GM12878 (cell line): Measurements from ENCODE around the gene SPRY2. TPM values are rescaled to one million over a fixed set of nuclear protein-coding genes. Genes with fewer than 3 reads are reported as not detected.

Source experiments
- ATAC-seq: fragments of 200-7000 bp; cut with Tn5 transposase; 3 replicates; pipeline ENCODE4 v1.9.1; 2020; ENCODE audit warnings: mild to moderate bottlenecking, moderate library complexity
- BruUV-seq: library from RNA; stranded (reverse); fragments of 400-500 nt; replicated peaks from 2 replicates; lab custom pipeline; 2021; lab: Mats Ljungman, UMichigan
- CTCF ChIA-PET: fragments of 300-600 bp; sonication (Branson Sonifier 250); formaldehyde crosslinking; extraction: SDS; loops from one replicate; lab custom pipeline; 2021; ENCODE audit warnings: inconsistent platforms; lab: Yijun Ruan, JAX
- POLR2A ChIA-PET: fragments of 350-600 bp; formaldehyde crosslinking; extraction: SDS; loops from one replicate; lab custom pipeline; 2021; ENCODE audit warnings: inconsistent platforms; lab: Charles Lee
- RAD21 ChIA-PET: fragments of 300-600 bp; sonication (Branson Sonifier 250); formaldehyde crosslinking; loops from one replicate; lab custom pipeline; 2023; ENCODE audit warnings: antibody characterized with exemption; ENCODE audit not compliant: unreplicated experiment; lab: Charles Lee
- SMC1A ChIA-PET: fragments of 300-600 bp; sonication (Branson Sonifier 250); formaldehyde crosslinking; loops from one replicate; lab custom pipeline; 2023; ENCODE audit not compliant: unreplicated experiment, uncharacterized antibody; lab: Charles Lee
- DNase-seq: peaks from one replicate; pipeline ENCODE4 v3.0.0-alpha.2; 2011; ENCODE audit warnings: low read depth, low spot score
- FAIRE-seq: peaks from 3 replicates; lab custom pipeline; 2011; peaks lifted over from hg19 to GRCh38; lab: Jason Lieb, UNC
- H2AFZ ChIP-seq: 2 replicates; pipeline ENCODE4 v1.6.0; 2011; ENCODE audit warnings: low read depth, low read length, control low read depth; ENCODE audit not compliant: control insufficient read depth
- H3K27ac ChIP-seq: 2 replicates; pipeline ENCODE4 v1.5.1; 2011; ENCODE audit warnings: control low read depth; ENCODE audit not compliant: control insufficient read depth, insufficient read depth
- H3K27me3 ChIP-seq, 2 experiments: replicated peaks in 1 of 2; 2 replicates each; pipeline versions ENCODE4 v1.6.0 to v1.6.1; 2011; ENCODE audit warnings: low read length in 1 of 2; ENCODE audit not compliant: control insufficient read depth in 2 of 2, insufficient read depth in 2 of 2
- H3K36me3 ChIP-seq, 2 experiments: 2 replicates each; pipeline ENCODE4 v1.5.1; 2011; ENCODE audit warnings: low read length in 1 of 2; ENCODE audit not compliant: control insufficient read depth in 2 of 2, insufficient read depth in 2 of 2
- H3K4me1 ChIP-seq: 2 replicates; pipeline ENCODE4 v1.6.1; 2011; ENCODE audit warnings: mild to moderate bottlenecking, low read length, moderate library complexity, mixed read lengths; ENCODE audit not compliant: control insufficient read depth, insufficient read depth
- H3K4me2 ChIP-seq: 2 replicates; pipeline ENCODE4 v1.6.0; 2011; ENCODE audit warnings: control low read depth; ENCODE audit not compliant: control insufficient read depth, insufficient read depth
- H3K4me3 ChIP-seq: fragments of 200-600 bp; sonication (generic); 2 replicates; pipeline ENCODE4 v1.5.1; 2016
- H3K79me2 ChIP-seq: 2 replicates; pipeline ENCODE4 v1.6.0; 2011; ENCODE audit warnings: low read length; ENCODE audit not compliant: control insufficient read depth, insufficient read depth
- H3K9ac ChIP-seq: 2 replicates; pipeline ENCODE4 v1.8.0; 2011; ENCODE audit warnings: low read length, control low read depth, mixed read lengths; ENCODE audit not compliant: control insufficient read depth, insufficient read depth
- H3K9me3 ChIP-seq: replicated peaks from 3 replicates; pipeline ENCODE4 v1.5.1; 2011; ENCODE audit warnings: mild to moderate bottlenecking, low read length; ENCODE audit not compliant: control insufficient read depth, insufficient read depth
- H4K20me1 ChIP-seq: 2 replicates; pipeline ENCODE4 v1.6.0; 2011; ENCODE audit not compliant: control insufficient read depth, insufficient read depth
- CHD2 ChIP-seq: IDR thresholded peaks from 2 replicates; pipeline ENCODE4 v1.6.1; 2011; ENCODE audit warnings: low read depth, low read length, improper control_type of control experiment, borderline replicate concordance
- HDGF ChIP-seq: fragments of 450-650 bp; IDR thresholded peaks from 2 replicates; pipeline ENCODE4 v1.6.1; 2016; ENCODE audit warnings: antibody characterized with exemption
- PML ChIP-seq: IDR thresholded peaks from 2 replicates; pipeline ENCODE4 v1.6.1; 2012; ENCODE audit warnings: low read length, inconsistent platforms
- ZBTB33 ChIP-seq: fragments of 450-650 bp; IDR thresholded peaks from 2 replicates; pipeline ENCODE4 v1.6.1; 2017; ENCODE audit warnings: mild to moderate bottlenecking
- ZNF207 ChIP-seq: fragments of 450-650 bp; IDR thresholded peaks from 2 replicates; pipeline ENCODE4 v1.6.1; 2014; ENCODE audit warnings: antibody characterized with exemption, mild to moderate bottlenecking, borderline replicate concordance
- ZNF384 ChIP-seq: IDR thresholded peaks from 2 replicates; pipeline ENCODE4 v1.6.1; 2012; ENCODE audit warnings: low read depth, mild to moderate bottlenecking, low read length, improper control_type of control experiment, borderline replicate concordance
- WGBS: methylation state at CpG from one replicate; pipeline ENCODE4 v1.1.6; 2016; ENCODE audit warnings: low lambda C conversion rate; ENCODE audit not compliant: insufficient replicate concordance, insufficient coverage; ENCODE audit errors: missing lambda C conversion rate; 5-methylcytosine and 5-hydroxymethylcytosine counted together
- in situ Hi-C: fragments of 300-500 bp; cut with MboI; formaldehyde crosslinking; loops from 9 replicates; pipeline ENCODE4 v1.14.3; 2018; ENCODE audit warnings: mixed read lengths
- intact Hi-C: fragments of 100-400 bp; cut with micrococcal nuclease; formaldehyde crosslinking; loops from one replicate; pipeline ENCODE4 v1.14.2; 2022; ENCODE audit not compliant: unreplicated experiment
- polyA plus RNA-seq, 11 experiments: library from polyadenylated mRNA; depleted of rRNA in 4 of 11; unstranded in 6 of 11; stranded (reverse) in 5 of 11; fragments of >200 nt; fragmentation: Nextera tagmentation in 4 of 11; fragmentation: Illumina TruSeq in 1 of 11; extraction: Ambion mirVana in 4 of 11; extraction: Trizol in 1 of 11; gene quantifications; 1 replicate in 1 of 11; 2 replicates in 10 of 11; pipeline versions ENCODE4 v1.2.1 to v1.2.3, GENCODE V29; 2011 to 2016; ENCODE audit warnings: inconsistent platforms in 2 of 11, missing spikeins in 2 of 11, low read depth in 1 of 11
- total RNA-seq, 4 experiments: library from RNA; depleted of rRNA in 3 of 4; stranded (reverse); fragments of >200 nt in 3 of 4; fragmentation: Illumina TruSeq in 1 of 4; extraction: Trizol in 1 of 4; gene quantifications; 2 replicates each; pipeline versions ENCODE4 v1.2.1 to v1.2.3, GENCODE V29; 2013 to 2021

SPRY2 gene
- total and polyA plus RNA-seq, 10 of the 15 experiments (the other 5 are each of a cell fraction or from before 2014, with no cell fraction given): 1.8 to 82.1 (median 9.2) TPM

DNA sequence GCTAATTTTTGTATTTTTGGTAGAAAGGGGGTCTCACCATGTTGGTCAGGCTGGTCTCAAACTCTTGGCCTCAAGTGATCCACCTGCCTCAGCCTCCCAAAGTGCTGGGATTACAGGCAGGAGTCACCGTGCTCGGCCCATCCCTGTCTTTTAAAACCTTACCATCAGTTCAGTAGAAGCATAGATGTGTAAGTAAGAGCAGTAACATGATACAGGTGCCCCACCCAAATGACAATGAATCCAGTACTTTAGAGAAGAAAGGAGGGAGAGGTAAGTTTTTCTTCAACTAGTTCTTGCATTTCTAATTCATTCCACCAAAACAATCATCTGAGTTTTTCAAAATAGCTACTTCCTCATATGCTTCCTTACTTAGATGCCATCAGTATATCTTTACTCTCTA lies 21.9 kb downstream of the SPRY2 start:
- WGBS: 35% methylated on average over 2 of the region's 2 CpGs
- POLR2A ChIA-PET: no interaction called here
- H3K27ac ChIP-seq: no peak overlapping the region
- CTCF ChIA-PET: no interaction called here
- DNase-seq: no peak
- no TSS peak for BruUV-seq
- no peaks in the 10 kb centered on the region for H3K9me3 ChIP-seq
- H3K4me3 ChIP-seq: no peak overlapping the region
- no peaks in the 10 kb centered on the region for H3K27me3 ChIP-seq
- no peak overlapping the region for H2AFZ ChIP-seq
- no peak for ATAC-seq
- SMC1A ChIA-PET: interaction anchor here (0.5 to 1.1 kb wide), 3 partner anchors 13 to 640 kb away, joined by 3 read pairs; no protein-coding TSS in a partner anchor
- no peaks in the 10 kb centered on the region for H3K79me2 ChIP-seq
- RAD21 ChIA-PET: no interaction called here
- in situ Hi-C loops: no loop called here
- no peak for FAIRE-seq
- TF ChIP-seq ZNF207: no peak
- no peak for TF ChIP-seq PML
- TF ChIP-seq ZBTB33: no peak
- TF ChIP-seq ZNF384: no peak
- TF ChIP-seq CHD2: no peak
- no peak for TF ChIP-seq HDGF
- TF ChIP-seq, all 136 proteins: peak for 0
- Histone ChIP-seq H4K20me1 (no peaks in the 10 kb centered on the region), H3K4me2 (no peak overlapping the region), H3K9ac (no peak overlapping the region), H3K36me3 (no peaks in the 10 kb centered on the region), H3K4me1 (no peaks in the 10 kb centered on the region)
- intact Hi-C loops: no loop called here
